DND-41 (cell line): ENCODE data around the gene TPI1.
A peak's percentile ranks its signal among the peaks of the same experiment; 100 is the strongest.

ENCODE experiments used
- ATAC-seq: fragments of 200-7000 bp; cut with Tn5 transposase; 3 replicates; pipeline ENCODE4 v1.9.1; 2021; ENCODE audit warnings: low read depth; ENCODE audit not compliant: insufficient read depth
- DNase-seq: peaks from one replicate; pipeline ENCODE4 v3.0.0-alpha.2; 2020
- H2AFZ ChIP-seq: 2 replicates; pipeline ENCODE4 v1.6.0; 2012; ENCODE audit warnings: low read depth, low read length
- H3K27ac ChIP-seq: 2 replicates; pipeline ENCODE4 v1.5.1; 2012; ENCODE audit warnings: low read length, inconsistent platforms
- H3K27me3 ChIP-seq: fragments of 200-600 bp; sonication (generic); 2 replicates; pipeline ENCODE4 v1.6.0; 2012; ENCODE audit warnings: low read length, mild to moderate bottlenecking, inconsistent platforms; ENCODE audit not compliant: insufficient read depth, poor library complexity
- H3K36me3 ChIP-seq: 2 replicates; pipeline ENCODE4 v1.5.1; 2012; ENCODE audit warnings: low read length, inconsistent platforms; ENCODE audit not compliant: insufficient read depth
- H3K4me1 ChIP-seq: 2 replicates; pipeline ENCODE4 v1.5.1; 2012; ENCODE audit warnings: mild to moderate bottlenecking, low read length; ENCODE audit not compliant: insufficient read depth
- H3K4me2 ChIP-seq: 2 replicates; pipeline ENCODE4 v1.6.0; 2012; ENCODE audit warnings: mild to moderate bottlenecking, moderate library complexity, low read length, inconsistent platforms; ENCODE audit not compliant: insufficient read depth
- H3K4me3 ChIP-seq, 2 experiments: fragments of 200-600 bp in 1 of 2; shearing (Covaris generic) in 1 of 2; 2 replicates each; pipeline ENCODE4 v1.5.1; 2012 to 2016; ENCODE audit warnings: inconsistent platforms in 2 of 2, low read length in 2 of 2, mild to moderate bottlenecking in 2 of 2, low read depth in 1 of 2, moderate library complexity in 1 of 2
- H3K79me2 ChIP-seq: 2 replicates; pipeline ENCODE4 v1.6.0; 2012; ENCODE audit warnings: low read length, inconsistent platforms; ENCODE audit not compliant: insufficient read depth
- H3K9ac ChIP-seq: 2 replicates; pipeline ENCODE4 v1.6.0; 2012; ENCODE audit warnings: low read depth, mild to moderate bottlenecking, inconsistent platforms, low read length, moderate library complexity
- H3K9me3 ChIP-seq: 2 replicates; pipeline ENCODE4 v1.5.1; 2012; ENCODE audit warnings: low read length, moderate library complexity, mild to moderate bottlenecking, inconsistent platforms; ENCODE audit not compliant: insufficient read depth, severe bottlenecking
- H4K20me1 ChIP-seq: 2 replicates; pipeline ENCODE4 v1.6.0; 2012; ENCODE audit warnings: low read length; ENCODE audit not compliant: insufficient read depth
- CTCF ChIP-seq: IDR thresholded peaks from 2 replicates; pipeline ENCODE4 v1.5.1; 2012; ENCODE audit warnings: borderline replicate concordance, low read length, moderate library complexity, mild to moderate bottlenecking; ENCODE audit not compliant: poor library complexity, severe bottlenecking; ENCODE audit errors: extremely low read depth
- EZH2 ChIP-seq: IDR thresholded peaks from 3 replicates; pipeline ENCODE4 v1.6.1; 2012; ENCODE audit warnings: borderline replicate concordance, low read depth, mild to moderate bottlenecking, moderate library complexity, low read length, inconsistent platforms; ENCODE audit not compliant: severe bottlenecking

TPI1 gene

GRCh38 chr12:6867413-6868210, at the start of gene TPI1:
Gene TPI1, plus strand, starts transcription at chr12:6867531. Its CDS starts 36 bp downstream, at chr12:6867567.
- H3K4me1 ChIP-seq: peaks cover 55% of the 10 kb centered on the region
- peaks cover 48% of the 10 kb centered on the region for H4K20me1 ChIP-seq
- H3K27me3 ChIP-seq: no peaks in the 10 kb centered on the region
- peak within 1 kb of the TSS; percentile 77 for H3K27ac ChIP-seq
- H3K4me3 ChIP-seq: peak within 1 kb of the TSS; percentile 43 to 80
- peak; percentile 71 for ATAC-seq
- no peaks in the 10 kb centered on the region for H3K9me3 ChIP-seq
- DNase-seq: peak; percentile 80
- peak within 1 kb of the TSS; percentile 99 for H3K4me2 ChIP-seq
- H3K79me2 ChIP-seq: peaks cover 45% of the 10 kb centered on the region
- TF ChIP-seq EZH2: no peak
- no peak for TF ChIP-seq CTCF
- H3K9ac ChIP-seq: peak within 1 kb of the TSS; percentile 80
- H2AFZ ChIP-seq: peak within 1 kb of the TSS; percentile 75
- H3K36me3 ChIP-seq: peaks cover 84% of the 10 kb centered on the region

GRCh38 chr12:6817662-6818157, 49.6 kb upstream of the TPI1 start:
- DNase-seq (no peak), ATAC-seq (no peak)
- Histone ChIP-seq H3K79me2 (no peaks in the 10 kb centered on the region), H3K4me1 (peaks cover 16% of the 10 kb centered on the region), H3K27me3 (peaks cover 42% of the 10 kb centered on the region), H3K4me3 (no peak overlapping the region), H2AFZ (no peak overlapping the region), H3K9ac (no peak overlapping the region), H3K36me3 (no peaks in the 10 kb centered on the region), H3K9me3 (no peaks in the 10 kb centered on the region), H4K20me1 (peaks cover 4% of the 10 kb centered on the region), H3K27ac (no peak overlapping the region), H3K4me2 (no peak overlapping the region)
- TF ChIP-seq CTCF (no peak), EZH2 (no peak)

GRCh38 chr12:6818222-6818621, 49.1 kb upstream of the TPI1 start:
- Histone ChIP-seq H3K9ac (no peak overlapping the region), H3K36me3 (no peaks in the 10 kb centered on the region), H3K27me3 (peaks cover 47% of the 10 kb centered on the region), H3K79me2 (no peaks in the 10 kb centered on the region), H4K20me1 (peaks cover 4% of the 10 kb centered on the region), H3K4me1 (peaks cover 16% of the 10 kb centered on the region), H3K4me2 (no peak overlapping the region), H2AFZ (no peak overlapping the region), H3K4me3 (no peak overlapping the region), H3K9me3 (no peaks in the 10 kb centered on the region), H3K27ac (no peak overlapping the region)
- ATAC-seq (no peak), DNase-seq (no peak)
- TF ChIP-seq CTCF (no peak), EZH2 (no peak)

GRCh38 chr12:6818645-6819044, 48.7 kb upstream of the TPI1 start:
- Histone ChIP-seq H3K79me2 (no peaks in the 10 kb centered on the region), H3K27ac (no peak overlapping the region), H3K9me3 (no peaks in the 10 kb centered on the region), H3K36me3 (no peaks in the 10 kb centered on the region), H3K4me1 (peaks cover 16% of the 10 kb centered on the region), H3K4me3 (no peak overlapping the region), H2AFZ (no peak overlapping the region), H3K27me3 (peaks cover 52% of the 10 kb centered on the region), H3K4me2 (no peak overlapping the region), H3K9ac (no peak overlapping the region), H4K20me1 (peaks cover 4% of the 10 kb centered on the region)
- DNase-seq (no peak), ATAC-seq (no peak)
- TF ChIP-seq CTCF: no peak
- no peak for TF ChIP-seq EZH2
